Adrenal gland (tissue), 5 donors: ENCODE results near the gene KRT77.

Experiments
- POLR2A ChIP-seq, 2 donors: fragments of 450-650 bp; IDR thresholded peaks; one replicate each; pipeline ENCODE4 v1.6.1; 2017; ENCODE audit warnings: antibody characterized with exemption in 2 of 2, mild to moderate bottlenecking in 2 of 2, moderate library complexity in 1 of 2
- TF ChIP-seq, protein P1 (sequence below), 6 experiments: fragments of 450-650 bp in 4 of 6; fragments of 200-600 bp in 2 of 6; sonication (generic) in 1 of 6; IDR thresholded peaks; 1 replicate in 5 of 6; 2 replicates in 1 of 6; pipeline versions ENCODE4 v1.5.1 to v1.8.0; 2016 to 2021; ENCODE audit warnings: antibody characterized with exemption in 6 of 6, mild to moderate bottlenecking in 2 of 6, moderate library complexity in 1 of 6
- donor health status: DM: no; HTN: no; CAD: no.

DNA sequence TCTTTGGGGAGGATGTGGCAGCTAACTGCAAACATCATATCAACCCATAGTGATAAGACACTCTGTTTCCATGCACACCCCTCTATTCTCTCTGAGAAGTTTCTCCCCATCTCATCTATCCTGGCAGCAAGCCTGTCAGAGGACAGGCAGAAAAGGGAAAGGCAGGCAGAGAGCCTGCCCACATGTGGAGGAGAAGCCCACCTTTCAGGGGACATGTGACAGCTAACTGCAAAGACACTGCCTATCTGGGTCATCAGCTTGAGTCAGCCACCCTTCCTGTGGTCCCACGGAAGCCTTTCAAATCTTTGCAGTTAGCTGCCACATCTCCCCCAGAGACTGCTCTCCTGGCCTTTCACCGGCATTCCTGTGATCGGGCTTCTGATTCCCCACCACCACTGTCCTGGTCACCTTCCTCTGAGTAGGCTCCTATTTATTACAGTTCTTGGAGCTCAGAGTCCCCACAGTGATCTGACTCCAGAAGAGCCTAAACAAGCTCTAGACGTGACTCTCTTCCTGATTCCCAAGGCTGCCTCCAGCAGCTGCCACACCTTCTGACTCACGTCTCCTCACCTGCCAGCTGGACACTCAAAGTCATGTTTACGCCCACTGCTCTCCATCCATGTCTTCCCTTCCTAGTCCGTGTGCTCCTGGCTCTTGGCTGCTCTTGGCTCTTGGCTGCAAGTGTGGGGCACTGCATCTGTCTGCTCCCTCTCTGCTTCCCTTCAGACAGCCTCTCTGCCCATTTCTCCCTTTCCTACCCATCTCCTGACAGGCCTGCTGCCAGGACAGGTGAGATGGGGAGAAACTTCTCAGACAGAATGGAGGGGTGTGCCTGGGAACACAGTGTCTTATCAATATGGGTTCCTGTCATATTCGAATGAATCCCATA, 15.6 kb downstream of the KRT77 start:
- TF ChIP-seq, protein P1, sequence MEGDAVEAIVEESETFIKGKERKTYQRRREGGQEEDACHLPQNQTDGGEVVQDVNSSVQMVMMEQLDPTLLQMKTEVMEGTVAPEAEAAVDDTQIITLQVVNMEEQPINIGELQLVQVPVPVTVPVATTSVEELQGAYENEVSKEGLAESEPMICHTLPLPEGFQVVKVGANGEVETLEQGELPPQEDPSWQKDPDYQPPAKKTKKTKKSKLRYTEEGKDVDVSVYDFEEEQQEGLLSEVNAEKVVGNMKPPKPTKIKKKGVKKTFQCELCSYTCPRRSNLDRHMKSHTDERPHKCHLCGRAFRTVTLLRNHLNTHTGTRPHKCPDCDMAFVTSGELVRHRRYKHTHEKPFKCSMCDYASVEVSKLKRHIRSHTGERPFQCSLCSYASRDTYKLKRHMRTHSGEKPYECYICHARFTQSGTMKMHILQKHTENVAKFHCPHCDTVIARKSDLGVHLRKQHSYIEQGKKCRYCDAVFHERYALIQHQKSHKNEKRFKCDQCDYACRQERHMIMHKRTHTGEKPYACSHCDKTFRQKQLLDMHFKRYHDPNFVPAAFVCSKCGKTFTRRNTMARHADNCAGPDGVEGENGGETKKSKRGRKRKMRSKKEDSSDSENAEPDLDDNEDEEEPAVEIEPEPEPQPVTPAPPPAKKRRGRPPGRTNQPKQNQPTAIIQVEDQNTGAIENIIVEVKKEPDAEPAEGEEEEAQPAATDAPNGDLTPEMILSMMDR (IDR thresholded peaks at IDR 0.05): no peak
- no peak for TF ChIP-seq POLR2A (IDR thresholded peaks at IDR 0.05)
